A673 (cell line): Measurements from ENCODE around the gene NOD2. TPM values are rescaled to one million over a fixed set of nuclear protein-coding genes. Genes with fewer than 3 reads are reported as not detected.

Source experiments
- BruUV-seq: library from RNA; stranded (reverse); fragments of 400-500 nt; replicated peaks from 2 replicates; lab custom pipeline; 2021; lab: Mats Ljungman, UMichigan
- CTCF ChIA-PET: fragments of 300-600 bp; sonication (Branson Sonifier 250); formaldehyde crosslinking; loops from one replicate; lab custom pipeline; 2022; ENCODE audit warnings: antibody characterized with exemption; lab: Charles Lee
- POLR2A ChIA-PET: fragments of 300-600 bp; sonication (Branson Sonifier 250); formaldehyde crosslinking; loops from one replicate; lab custom pipeline; 2022; ENCODE audit warnings: antibody characterized with exemption; ENCODE audit not compliant: low non-redundant PET; lab: Charles Lee
- DNase-seq: peaks from one replicate; pipeline ENCODE4 v3.0.0-alpha.2; 2015; ENCODE audit warnings: low spot score
- H3K27ac ChIP-seq: fragments of 200-600 bp; sonication (generic); 2 replicates; pipeline ENCODE4 v1.5.1; 2016; ENCODE audit warnings: mixed run types, low read depth, mild to moderate bottlenecking, mixed read lengths, antibody characterized with exemption, low read length; ENCODE audit not compliant: poor library complexity, severe bottlenecking
- H3K27me3 ChIP-seq: fragments of 200-600 bp; sonication (generic); replicated peaks from 2 replicates; pipeline ENCODE4 v1.6.1; 2017; ENCODE audit warnings: mixed run types, low read depth, mild to moderate bottlenecking, mixed read lengths, antibody characterized with exemption, low read length; ENCODE audit not compliant: insufficient read depth, poor library complexity
- H3K36me3 ChIP-seq: fragments of 200-600 bp; sonication (generic); 2 replicates; pipeline ENCODE4 v1.6.1; 2016; ENCODE audit warnings: mixed run types, mild to moderate bottlenecking, mixed read lengths, antibody characterized with exemption, low read length; ENCODE audit not compliant: insufficient read depth, poor library complexity, severe bottlenecking
- H3K4me1 ChIP-seq: fragments of 200-600 bp; sonication (generic); 2 replicates; pipeline ENCODE4 v1.6.1; 2017; ENCODE audit warnings: mixed run types, mild to moderate bottlenecking, mixed read lengths, antibody characterized with exemption, low read length; ENCODE audit not compliant: insufficient read depth, poor library complexity, severe bottlenecking
- H3K4me3 ChIP-seq: fragments of 200-600 bp; sonication (generic); 2 replicates; pipeline ENCODE4 v1.5.1; 2016; ENCODE audit warnings: low read depth, mixed run types, mild to moderate bottlenecking, mixed read lengths, low read length; ENCODE audit not compliant: poor library complexity, severe bottlenecking
- H3K9me3 ChIP-seq: fragments of 200-600 bp; sonication (generic); 2 replicates; pipeline ENCODE4 v1.6.1; 2016; ENCODE audit warnings: mixed run types, low read depth, mild to moderate bottlenecking, mixed read lengths, antibody characterized with exemption, low read length; ENCODE audit not compliant: poor library complexity, severe bottlenecking
- CTCF ChIP-seq: fragments of 300-800, 200-600 bp; sonication (generic); conservative IDR thresholded peaks from 2 replicates; pipeline ENCODE4 v1.5.1; 2017; ENCODE audit warnings: low read depth, mild to moderate bottlenecking, antibody characterized with exemption, low read length, moderate library complexity, mixed read lengths
- EZH2 ChIP-seq: fragments of 200-600 bp; sonication (generic); IDR thresholded peaks from 2 replicates; pipeline ENCODE4 v1.6.1; 2017; ENCODE audit warnings: borderline replicate concordance, low read depth, mild to moderate bottlenecking, mixed read lengths, antibody characterized with exemption, low read length; ENCODE audit not compliant: poor library complexity, severe bottlenecking
- intact Hi-C: fragments of 100-400 bp; cut with micrococcal nuclease; formaldehyde crosslinking; loops from one replicate; pipeline ENCODE4 v1.10.0; 2022; ENCODE audit not compliant: unreplicated experiment
- total RNA-seq: library from RNA; stranded (reverse); gene quantifications from 2 replicates; pipeline ENCODE4 v1.2.3, GENCODE V29; 2021

Gene NOD2
- total RNA-seq, 1 experiment from 2014 or later: not detected

DNA sequence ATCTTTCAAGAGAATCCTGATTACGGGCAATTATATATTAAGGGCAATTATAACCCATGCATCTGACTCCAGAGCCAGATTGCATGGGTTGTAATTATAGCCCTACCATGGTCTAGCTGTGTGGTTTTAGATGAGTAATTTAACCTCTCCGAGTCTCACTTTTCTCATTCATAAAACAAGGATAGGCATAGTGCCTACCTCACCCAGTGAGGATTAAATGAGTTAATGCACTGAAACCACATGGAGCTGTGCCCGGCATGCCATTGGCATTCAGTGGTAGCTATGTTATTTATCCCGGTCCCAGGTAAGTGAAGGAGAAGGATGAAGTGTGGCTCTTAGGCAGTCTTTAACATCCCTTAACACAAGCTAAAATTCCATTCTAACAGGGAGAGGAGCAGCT lies 18.6 kb upstream of the NOD2 start:
- BruUV-seq: no TSS peak
- ChIA-PET CTCF (no interaction called here), POLR2A (interaction anchor here (0.6 kb wide), 1 partner anchor 21 kb away, joined by 3 read pairs; no protein-coding TSS in a partner anchor)
- Histone ChIP-seq H3K4me3 (no peak overlapping the region), H3K27me3 (no peaks in the 10 kb centered on the region), H3K27ac (no peak overlapping the region), H3K4me1 (no peaks in the 10 kb centered on the region), H3K36me3 (no peaks in the 10 kb centered on the region), H3K9me3 (peaks cover 20% of the 10 kb centered on the region)
- no peak for DNase-seq
- intact Hi-C loops: no loop called here
- no peak for TF ChIP-seq CTCF
- TF ChIP-seq EZH2: no peak

- no peaks in the 10 kb centered on the region for H3K4me1 ChIP-seq
- TF ChIP-seq EZH2 (no peak), CTCF (no peak)
- DNase-seq: no peak
- no peaks in the 10 kb centered on the region for H3K27me3 ChIP-seq
- POLR2A ChIA-PET: no interaction called here
- BruUV-seq: no TSS peak
- H3K4me3 ChIP-seq: no peak overlapping the region
- H3K9me3 ChIP-seq: peaks cover 20% of the 10 kb centered on the region
- H3K36me3 ChIP-seq: no peaks in the 10 kb centered on the region
- no peak overlapping the region for H3K27ac ChIP-seq
- intact Hi-C loops: no loop called here
- CTCF ChIA-PET: no interaction called here
Observed at GRCh38 chr16:50675686-50676610, 17.5 kb upstream of the NOD2 start.

DNA sequence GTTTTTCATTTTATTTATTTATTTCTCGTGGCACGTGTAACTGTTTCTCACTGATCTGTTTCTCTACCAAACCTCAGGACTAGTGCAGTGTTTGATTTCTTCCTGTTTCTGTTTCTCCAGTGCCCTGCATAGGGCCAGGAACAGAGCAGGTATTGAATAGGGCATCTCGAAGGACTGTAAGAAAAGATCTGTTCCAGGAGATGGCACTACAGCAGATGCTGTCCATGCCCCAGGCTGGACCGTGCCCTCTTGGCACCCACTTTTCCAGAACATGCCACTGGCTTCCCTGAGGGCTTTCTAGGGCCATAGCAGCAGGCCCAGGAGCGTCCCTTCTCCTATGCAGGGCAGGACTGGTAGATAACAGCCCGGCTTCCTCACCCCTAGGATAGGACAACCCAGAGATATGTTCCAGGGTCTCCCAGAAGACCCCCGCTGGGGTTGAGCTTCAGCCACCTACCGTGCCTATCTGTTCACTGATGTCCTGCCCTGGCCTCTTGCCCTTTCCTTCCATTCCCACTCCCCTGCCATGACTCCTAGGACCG lies 16.7 kb upstream of the NOD2 start:
- Histone ChIP-seq H3K9me3 (peaks cover 13% of the 10 kb centered on the region), H3K36me3 (no peaks in the 10 kb centered on the region), H3K27ac (no peak overlapping the region), H3K4me3 (no peak overlapping the region), H3K4me1 (no peaks in the 10 kb centered on the region), H3K27me3 (no peaks in the 10 kb centered on the region)
- no peak for DNase-seq
- intact Hi-C loops: no loop called here
- ChIA-PET CTCF (interaction anchor here (1.0 kb wide), 1 partner anchor 9 kb away, joined by 6 read pairs; no protein-coding TSS in a partner anchor), POLR2A (no interaction called here)
- no TSS peak for BruUV-seq
- TF ChIP-seq CTCF (no peak), EZH2 (no peak)
